Measurements from ENCODE around the gene ASAP2.

ASAP2 gene

DNA sequence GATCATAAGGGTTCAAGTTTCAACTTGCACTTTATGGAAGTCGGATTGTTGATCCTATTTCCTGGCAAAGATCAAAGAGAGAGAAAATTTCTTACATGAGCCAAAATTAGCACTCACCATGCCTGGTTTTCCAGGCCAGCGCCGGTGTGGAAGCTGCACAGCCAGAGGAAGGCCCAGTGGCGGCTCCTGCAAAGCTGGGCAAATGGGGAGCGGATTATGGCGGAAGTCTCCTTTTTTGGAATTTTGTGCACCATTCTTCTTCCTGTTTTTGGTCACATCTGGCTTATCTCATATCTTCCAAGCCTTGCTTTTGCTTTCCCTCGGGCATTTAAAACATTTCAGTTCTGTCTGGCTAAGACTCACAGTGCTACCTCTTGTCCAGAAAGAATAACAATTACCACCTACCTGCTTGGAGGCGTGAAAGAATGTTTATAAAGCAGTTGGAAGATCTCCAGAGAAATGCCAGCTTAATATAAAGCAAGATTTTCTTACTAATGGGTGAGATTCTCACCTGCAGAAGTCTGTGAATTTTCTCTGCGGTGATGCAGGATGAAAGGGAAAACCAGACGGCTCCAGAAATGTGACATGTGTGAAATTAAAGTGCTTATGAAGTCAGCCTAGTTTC is 94.3 kb downstream of the ASAP2 start:
- DNase-seq = no peak

GRCh38 chr2:9302755-9303154 is 96.1 kb downstream of the ASAP2 start:
- DNase-seq = no peak

- no peak for DNase-seq
Observed at GRCh38 chr2:9303528-9304225, 97.1 kb downstream of the ASAP2 start.

- no peak for DNase-seq
Observed at GRCh38 chr2:9306911-9307310, 100.3 kb downstream of the ASAP2 start.

DNA sequence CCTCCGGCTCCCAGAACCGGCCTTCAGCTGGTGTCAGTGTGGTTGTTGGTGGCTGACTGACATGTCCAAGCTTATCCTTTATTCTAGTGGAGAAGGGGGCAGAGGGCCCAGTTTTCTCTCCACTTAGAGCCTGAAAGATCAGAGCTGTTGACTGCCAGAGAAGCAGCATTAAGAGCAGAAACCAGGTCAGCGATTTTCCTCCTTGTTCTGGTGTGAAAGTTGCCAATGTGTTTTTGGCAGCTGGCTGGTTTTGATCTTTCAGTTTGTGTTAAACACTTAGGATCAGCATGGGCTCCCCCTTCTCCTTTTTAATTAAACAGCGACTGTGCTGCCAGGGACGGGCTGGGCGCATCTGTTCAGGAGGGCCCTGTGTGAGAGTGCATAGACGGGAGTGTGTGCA is 100.9 kb downstream of the ASAP2 start:
- DNase-seq = no peak

DNA sequence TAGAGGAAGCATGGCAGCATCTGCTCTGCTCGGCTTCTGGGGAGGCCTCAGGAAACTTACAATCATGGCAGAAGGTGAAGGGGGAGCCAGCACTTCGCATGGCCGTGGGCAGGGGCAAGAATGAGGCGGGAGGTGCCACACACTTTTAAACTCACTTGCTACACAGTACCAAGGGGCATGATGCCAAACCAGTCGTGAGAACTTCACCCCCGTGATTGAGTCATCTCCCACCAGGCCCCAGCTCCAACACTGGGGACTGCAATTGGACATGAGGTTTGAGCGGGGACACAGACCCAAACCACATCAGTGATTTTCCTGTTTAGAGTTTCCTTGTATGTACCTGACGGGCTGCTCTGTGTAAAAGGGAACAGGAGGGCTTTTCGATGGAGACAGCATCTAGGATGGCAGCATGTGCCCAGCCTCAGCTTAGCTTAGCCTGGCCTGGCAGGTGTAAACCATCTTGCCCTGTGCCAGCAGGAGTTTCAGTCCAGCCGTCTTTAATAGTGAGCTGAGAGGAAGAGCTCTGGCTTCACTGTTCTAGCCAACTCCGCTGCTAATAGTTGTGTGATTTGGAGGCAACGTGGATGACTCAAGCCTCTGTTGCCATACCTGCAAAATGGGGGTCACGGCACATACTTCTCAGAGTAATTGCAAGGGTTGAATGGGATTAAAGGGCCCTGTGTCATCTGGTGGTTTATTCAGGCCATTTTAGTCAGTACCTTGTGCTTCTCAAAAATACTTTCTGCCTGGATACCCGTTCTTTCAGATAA is 101.8 kb downstream of the ASAP2 start:
- no peak for DNase-seq

GRCh38 chr2:9309147-9309546 is 102.5 kb downstream of the ASAP2 start:
- no peak for DNase-seq

DNA sequence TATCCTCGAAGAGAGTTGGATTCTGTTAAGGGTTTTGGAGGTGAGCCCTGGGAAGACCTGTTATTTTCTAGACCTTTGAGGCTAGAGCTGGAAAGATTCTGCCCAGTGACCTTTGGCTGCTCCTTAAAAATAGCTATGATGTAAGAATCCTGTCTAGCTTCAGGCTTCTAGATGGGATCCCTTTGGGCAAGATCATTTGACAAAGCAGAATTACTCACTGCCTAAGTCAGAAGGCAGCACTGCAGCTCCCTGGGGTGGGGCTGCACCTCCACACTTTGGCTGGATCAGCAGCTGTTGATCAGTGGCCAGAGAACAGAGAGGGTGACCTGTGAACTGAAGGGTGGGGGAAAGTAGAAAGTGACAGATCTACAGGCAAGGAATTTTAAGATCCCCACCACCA is 103.8 kb downstream of the ASAP2 start:
- DNase-seq = no peak

GRCh38 chr2:9310798-9311197 is 104.2 kb downstream of the ASAP2 start:
- no peak for DNase-seq

DNA sequence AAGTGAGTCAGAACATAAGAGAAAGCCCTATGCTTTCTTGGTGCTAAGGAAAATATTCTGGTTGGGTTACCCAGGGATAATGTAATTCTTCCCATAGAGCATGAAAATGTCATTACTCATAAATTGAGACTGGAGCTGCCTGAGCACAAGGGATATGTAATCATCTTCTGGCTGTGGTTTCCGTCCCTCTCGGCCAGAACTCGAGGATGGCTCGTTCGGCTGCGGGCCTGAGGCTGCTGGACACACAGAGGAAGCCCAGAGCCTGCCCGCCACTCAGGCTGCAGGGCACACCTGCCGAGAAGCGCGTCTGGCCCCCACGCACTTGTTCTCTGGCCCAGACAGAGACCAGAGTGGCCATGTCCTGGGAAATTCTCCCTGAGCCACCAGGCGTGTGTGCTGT is 104.9 kb downstream of the ASAP2 start:
- no peak for DNase-seq

DNA sequence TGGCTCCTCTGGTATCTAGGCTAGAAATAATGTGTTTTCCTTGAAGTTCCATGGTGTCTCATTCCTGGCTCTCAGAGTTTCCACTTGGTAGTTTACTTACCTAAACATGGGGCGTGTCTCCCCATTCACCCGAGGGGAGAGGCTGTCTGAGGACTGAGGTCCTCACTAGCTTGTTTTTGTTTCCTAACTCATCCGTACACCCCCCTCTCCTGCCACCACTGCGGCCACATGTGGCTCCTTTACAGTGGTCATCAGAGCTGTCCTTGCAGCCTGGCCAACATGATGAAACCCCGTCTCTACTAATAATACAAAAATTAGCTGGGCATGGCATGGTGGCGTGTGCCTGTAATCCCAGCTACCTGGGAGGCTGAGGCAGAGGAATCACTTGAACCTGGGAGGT is 106.0 kb downstream of the ASAP2 start:
- DNase-seq = no peak

DNA sequence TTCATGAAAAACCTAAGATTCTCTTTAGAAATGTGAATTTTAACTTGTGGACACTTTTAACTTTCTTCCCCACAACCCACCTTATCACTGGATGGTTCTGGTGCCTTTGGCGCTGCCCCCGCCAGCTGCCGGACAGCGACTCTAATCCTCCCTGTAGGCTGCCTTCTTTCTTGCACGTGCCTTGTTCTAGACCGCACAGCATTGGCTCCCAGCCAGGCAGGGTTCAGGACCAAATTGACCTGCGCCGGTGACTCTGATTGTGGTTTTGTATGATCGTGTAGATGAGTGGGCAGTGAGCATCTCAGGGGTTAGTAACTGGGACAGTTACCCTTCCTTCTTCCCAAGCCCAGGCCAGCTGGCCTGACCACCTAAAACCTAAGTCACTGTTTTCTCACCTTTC is 106.8 kb downstream of the ASAP2 start:
- DNase-seq = no peak

DNA sequence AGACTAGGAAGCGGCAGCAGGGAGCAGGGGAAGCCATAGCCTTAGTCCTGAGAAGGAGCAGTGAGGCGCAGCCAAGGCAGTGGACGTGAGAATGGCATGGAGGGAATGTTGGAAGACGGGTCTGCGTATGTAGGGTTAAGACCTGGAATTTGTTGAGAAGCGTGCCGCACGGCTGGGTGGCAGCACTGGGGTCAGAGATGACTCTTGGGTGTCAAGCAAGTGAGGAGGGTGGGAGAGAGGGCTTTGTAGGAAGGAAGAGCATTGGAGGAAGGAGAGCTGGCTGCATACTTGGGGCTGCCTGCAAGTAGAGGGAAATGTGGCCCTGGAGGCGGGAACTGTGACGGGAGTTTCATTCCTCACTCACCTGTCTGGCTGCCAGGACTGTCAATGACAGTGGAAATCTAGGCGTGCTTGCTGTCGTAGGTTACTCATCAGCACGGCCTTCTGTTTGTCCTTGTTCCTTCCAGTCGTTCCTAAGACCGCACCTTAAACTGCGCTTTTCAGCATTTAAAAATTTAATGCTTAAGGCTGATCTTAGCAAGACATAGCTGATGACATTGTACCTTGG is 108.8 kb downstream of the ASAP2 start:
- no peak for DNase-seq

DNA sequence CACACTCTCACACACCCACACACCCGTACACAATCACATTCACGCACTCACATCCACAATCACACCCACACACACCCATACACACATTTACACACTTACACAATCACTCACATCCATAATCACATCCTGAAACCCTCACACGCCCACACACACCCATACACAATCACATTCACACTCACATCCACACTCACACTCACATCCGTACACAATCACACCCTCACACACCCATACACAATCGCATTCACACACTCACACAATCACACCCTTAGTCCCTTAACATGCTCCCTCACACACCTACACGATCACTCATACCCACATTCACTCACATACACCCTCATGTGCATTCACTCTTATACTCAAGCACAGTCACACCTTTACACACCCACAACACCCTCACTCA is 110.9 kb downstream of the ASAP2 start:
- no peak for DNase-seq

- DNase-seq = no peak
Observed at GRCh38 chr2:9318461-9319337, 112.1 kb downstream of the ASAP2 start.

DNA sequence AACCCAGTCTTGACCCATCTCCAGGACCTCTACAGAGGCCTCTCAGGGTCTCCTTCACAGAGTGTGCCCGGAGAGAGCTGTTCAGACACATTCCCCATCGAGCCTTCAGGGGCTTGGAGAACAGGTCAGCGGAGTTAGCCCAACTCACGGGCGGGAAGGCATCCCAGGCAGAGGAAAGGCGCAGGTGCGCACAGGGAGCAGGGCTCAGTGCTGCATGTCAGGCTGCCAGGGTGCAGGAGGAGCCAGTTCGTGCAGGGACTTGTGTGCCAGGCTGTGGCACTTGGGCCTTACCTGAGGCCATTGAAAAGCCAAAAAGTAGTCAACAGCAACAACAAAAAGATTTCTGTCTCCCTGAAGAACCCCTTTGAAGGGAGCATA is 112.7 kb downstream of the ASAP2 start:
- no peak for DNase-seq

DNA sequence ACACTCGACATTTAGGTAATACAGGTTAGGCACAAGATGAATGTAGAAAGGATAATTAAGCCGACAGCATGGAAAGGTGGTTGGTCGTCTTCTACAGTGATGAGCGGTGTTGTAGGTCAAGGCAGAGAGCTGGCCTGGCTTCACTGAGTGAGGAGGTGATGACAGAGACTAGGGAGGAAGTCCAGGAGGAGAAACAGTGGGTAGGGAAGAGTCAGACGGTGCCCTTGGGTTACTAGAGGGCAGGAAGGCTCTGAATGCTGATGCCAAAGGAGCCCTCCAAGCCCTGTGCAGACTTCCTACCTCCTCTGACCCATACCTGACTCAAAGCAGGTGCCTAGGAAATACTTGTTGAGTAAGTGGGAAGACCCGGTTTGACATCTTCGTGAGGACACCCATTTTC is 116.0 kb downstream of the ASAP2 start:
- DNase-seq = no peak

- no peak for DNase-seq
Observed at GRCh38 chr2:9325428-9325827, 118.8 kb downstream of the ASAP2 start.

GRCh38 chr2:9326975-9327374 is 120.4 kb downstream of the ASAP2 start:
- no peak for DNase-seq

GRCh38 chr2:9327873-9328352 is 121.3 kb downstream of the ASAP2 start:
- no peak for DNase-seq

DNA sequence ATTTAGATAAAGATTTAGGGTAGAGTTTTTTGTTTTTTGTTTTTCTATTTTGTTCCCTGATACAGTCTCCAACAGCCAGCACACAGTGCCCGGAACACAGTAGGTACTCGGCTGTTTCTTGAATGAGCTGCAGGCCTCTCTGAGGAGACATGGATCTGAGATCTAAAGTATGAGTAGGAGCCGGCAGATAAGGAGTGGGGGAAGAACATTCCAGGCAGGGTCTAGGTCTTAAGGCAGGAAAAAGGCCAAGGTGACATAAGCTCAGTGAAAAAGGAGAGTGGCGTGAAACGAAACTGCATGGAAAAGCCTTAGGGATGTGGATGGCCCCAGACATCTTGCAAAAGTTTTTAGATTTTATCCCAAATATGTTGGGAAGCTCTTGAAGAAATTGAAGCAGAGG is 122.3 kb downstream of the ASAP2 start:
- no peak for DNase-seq

GRCh38 chr2:9329497-9329896 is 122.9 kb downstream of the ASAP2 start:
- no peak for DNase-seq
